Activated CD4-positive, alpha-beta memory T cell treated with anti-CD3 and anti-CD28 coated beads, Interleukin-2, amount 10 ng/mL, durations not matched to agents 7 days and 5 days (primary cell): ENCODE results near the gene PLAAT4. TPM values are rescaled to one million over a fixed set of nuclear protein-coding genes. Genes with fewer than 3 reads are reported as not detected.

Source experiments
- CTCF ChIA-PET: fragments of 350-600 bp; sonication (Branson Sonifier 250); formaldehyde crosslinking; loops from one replicate; lab custom pipeline; 2021; ENCODE audit warnings: antibody characterized with exemption, inconsistent platforms; lab: Charles Lee
- POLR2A ChIA-PET: fragments of 350-600 bp; sonication (Branson Sonifier 250); formaldehyde crosslinking; loops from one replicate; lab custom pipeline; 2021; ENCODE audit warnings: antibody characterized with exemption; lab: Charles Lee
- DNase-seq: peaks from one replicate; pipeline ENCODE4 v3.0.0-alpha.2; 2020
- H3K27ac Mint-ChIP-seq: one replicate; pipeline ENCODE4 v1.8.0; 2021; ENCODE audit warnings: mild to moderate bottlenecking, mixed read lengths
- H3K27me3 Mint-ChIP-seq: one replicate; pipeline ENCODE4 v1.8.0; 2021; ENCODE audit warnings: mixed read lengths
- H3K36me3 Mint-ChIP-seq: one replicate; pipeline ENCODE4 v1.8.0; 2021; ENCODE audit warnings: low read depth, mixed read lengths
- H3K4me1 Mint-ChIP-seq: one replicate; pipeline ENCODE4 v1.8.0; 2021; ENCODE audit warnings: mixed read lengths
- H3K4me3 Mint-ChIP-seq: one replicate; pipeline ENCODE4 v1.8.0; 2021; ENCODE audit warnings: mild to moderate bottlenecking, mixed read lengths
- H3K9me3 Mint-ChIP-seq: one replicate; pipeline ENCODE4 v1.8.0; 2021; ENCODE audit warnings: mixed read lengths
- total RNA-seq, 2 experiments: library from RNA; stranded (reverse); gene quantifications; one replicate each; pipeline ENCODE4 v1.2.3, GENCODE V29; 2021

The PLAAT4 gene
- 100 to 1,000 TPM; 104 to 106 TPM for total RNA-seq

DNA sequence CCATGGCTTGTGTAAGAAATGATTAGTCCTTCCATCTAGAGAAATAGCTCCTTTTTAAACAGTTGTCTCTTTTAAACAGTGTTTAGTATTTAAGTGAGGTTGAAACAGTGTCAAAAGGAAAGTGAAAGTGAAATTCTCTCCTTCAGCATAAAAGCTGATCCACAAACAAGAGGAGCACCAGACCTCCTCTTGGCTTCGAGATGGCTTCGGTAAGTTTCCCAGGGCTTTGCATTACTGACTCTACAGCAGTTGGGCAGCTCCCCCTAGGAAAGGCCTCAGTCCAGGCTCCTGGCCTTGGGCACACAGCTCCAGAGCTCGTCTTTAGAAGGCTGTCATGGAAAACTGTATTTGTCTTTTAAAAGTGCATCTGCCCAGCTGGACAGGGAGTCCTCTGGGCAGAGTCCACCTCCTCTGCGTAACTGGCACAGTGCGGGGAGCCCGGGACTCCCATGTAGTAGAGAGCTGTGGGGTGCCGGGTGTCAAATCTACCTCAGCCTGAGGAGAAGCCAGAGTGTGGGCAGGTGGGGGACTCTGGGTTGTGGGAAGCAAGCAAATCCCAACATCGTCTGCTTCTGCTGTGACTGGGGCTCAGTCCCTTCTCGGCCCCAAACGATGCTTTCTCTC is at the start of gene PLAAT4:
Gene PLAAT4, plus strand, starts transcription at position 140 of the 624 bp plus-strand sequence. Its CDS starts 61 bp downstream, at position 201.
- H3K36me3 Mint-ChIP-seq = peaks cover 9% of the 10 kb centered on the region
- ChIA-PET POLR2A (interaction anchor here (0.7 to 4.1 kb wide), 23 partner anchors 10 to 696 kb away, joined by 3 to 53 read pairs (median 4); partner anchors contain the start of genes PLAAT2, PLAAT3, RTN3 and SLC3A2), CTCF (interaction anchor here (0.6 to 2.2 kb wide), 12 partner anchors 9 to 200 kb away, joined by 3 to 13 read pairs (median 4); no protein-coding TSS in a partner anchor)
- H3K27ac Mint-ChIP-seq = peak within 1 kb of the TSS; percentile 77
- H3K4me3 Mint-ChIP-seq = peak within 1 kb of the TSS; percentile 80
- no peaks in the 10 kb centered on the region for H3K27me3 Mint-ChIP-seq
- H3K9me3 Mint-ChIP-seq = no peaks in the 10 kb centered on the region
- peaks cover 68% of the 10 kb centered on the region for H3K4me1 Mint-ChIP-seq
- peak; percentile 45 for DNase-seq

GRCh38 chr11:63488789-63489188 is 47.8 kb upstream of the PLAAT4 start:
- no peak for DNase-seq
- ChIA-PET POLR2A (no interaction called here), CTCF (interaction anchor here (0.8 to 1.6 kb wide), 3 partner anchors 9 to 147 kb away, joined by 3 to 7 read pairs (median 3); no protein-coding TSS in a partner anchor)
- Mint-ChIP-seq H3K36me3 (peaks cover 10% of the 10 kb centered on the region), H3K9me3 (peaks cover 13% of the 10 kb centered on the region), H3K27ac (no peak overlapping the region), H3K27me3 (peaks cover 74% of the 10 kb centered on the region), H3K4me3 (no peak overlapping the region), H3K4me1 (peaks cover 14% of the 10 kb centered on the region)

- no peak for DNase-seq
- H3K4me1 Mint-ChIP-seq = peaks cover 14% of the 10 kb centered on the region
- ChIA-PET POLR2A (interaction anchor here (0.8 kb wide), 1 partner anchor 28 kb away, joined by 3 read pairs; no protein-coding TSS in a partner anchor), CTCF (interaction anchor here (0.8 to 1.8 kb wide), 3 partner anchors 10 to 146 kb away, joined by 3 to 10 read pairs (median 7); no protein-coding TSS in a partner anchor)
- H3K27me3 Mint-ChIP-seq = peaks cover 71% of the 10 kb centered on the region
- no peak overlapping the region for H3K27ac Mint-ChIP-seq
- H3K4me3 Mint-ChIP-seq = no peak overlapping the region
- H3K9me3 Mint-ChIP-seq = peaks cover 9% of the 10 kb centered on the region
- peaks cover 6% of the 10 kb centered on the region for H3K36me3 Mint-ChIP-seq
Measured at GRCh38 chr11:63489879-63490278, 46.7 kb upstream of the PLAAT4 start.

DNA sequence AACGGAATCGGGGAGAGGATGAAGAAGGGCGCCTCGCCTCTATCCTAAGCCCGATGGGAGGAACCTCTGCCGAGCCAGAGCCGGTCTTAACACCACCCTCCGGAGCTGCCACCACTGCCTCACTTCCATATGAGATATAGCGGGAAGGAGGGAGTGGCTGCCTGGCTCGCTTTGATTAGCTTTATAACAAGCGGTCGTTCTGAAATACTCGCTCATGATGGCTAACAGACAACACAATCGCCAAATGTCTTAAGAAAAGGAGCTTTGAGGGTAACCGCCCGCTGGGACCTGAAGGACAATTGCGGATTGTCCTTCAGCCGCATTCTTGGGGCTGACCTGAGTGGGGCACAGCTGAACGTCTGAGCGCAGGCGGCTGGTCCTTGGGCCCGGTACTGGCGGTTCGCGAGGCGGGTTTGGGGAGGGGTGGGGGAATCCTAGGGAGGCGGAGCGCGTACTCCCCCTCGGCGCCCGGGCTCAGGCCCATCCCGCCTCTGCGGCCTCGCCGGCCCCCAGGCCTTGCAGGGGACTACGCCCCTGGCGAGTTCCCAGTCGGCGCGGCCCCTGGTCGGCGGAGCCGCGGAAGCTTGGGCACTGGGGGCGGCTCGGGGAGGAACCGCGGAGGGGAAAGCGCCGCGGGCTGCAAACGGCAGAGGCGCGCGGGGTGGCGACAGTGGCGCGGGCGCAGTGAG is 45.9 kb upstream of the PLAAT4 start, which contains the start of gene PLAAT5:
Gene PLAAT5, minus strand, starts transcription at position 617 of the 689 bp plus-strand sequence. Its CDS starts 133 bp downstream, at position 484.
- peaks cover 14% of the 10 kb centered on the region for H3K4me1 Mint-ChIP-seq
- no peak within 1 kb of the TSS for H3K27ac Mint-ChIP-seq
- peak within 1 kb of the TSS; percentile 67 for H3K4me3 Mint-ChIP-seq
- DNase-seq = no peak
- H3K27me3 Mint-ChIP-seq = peaks cover 66% of the 10 kb centered on the region
- peaks cover 1% of the 10 kb centered on the region for H3K9me3 Mint-ChIP-seq
- POLR2A ChIA-PET = interaction anchor here (1.2 kb wide), 2 partner anchors 76 to 123 kb away, joined by 3 to 4 read pairs; partner anchors contain the start of gene PLAAT3
- H3K36me3 Mint-ChIP-seq = peaks cover under 1% of the 10 kb centered on the region
- CTCF ChIA-PET = interaction anchor here (1.8 kb wide), 1 partner anchor 12 kb away, joined by 10 read pairs; no protein-coding TSS in a partner anchor

GRCh38 chr11:63491240-63491587 is 45.4 kb upstream of the PLAAT4 start:
- Mint-ChIP-seq H3K27me3 (peaks cover 62% of the 10 kb centered on the region), H3K9me3 (no peaks in the 10 kb centered on the region), H3K4me3 (peak overlapping the region; percentile 67), H3K27ac (no peak overlapping the region), H3K4me1 (peaks cover 14% of the 10 kb centered on the region), H3K36me3 (no peaks in the 10 kb centered on the region)
- DNase-seq = no peak
- ChIA-PET POLR2A (interaction anchor here (1.0 to 1.2 kb wide), 3 partner anchors 15 to 122 kb away, joined by 3 to 4 read pairs (median 3); partner anchors contain the start of genes LGALS12 and PLAAT3), CTCF (interaction anchor here (1.8 kb wide), 1 partner anchor 12 kb away, joined by 10 read pairs; no protein-coding TSS in a partner anchor)

DNA sequence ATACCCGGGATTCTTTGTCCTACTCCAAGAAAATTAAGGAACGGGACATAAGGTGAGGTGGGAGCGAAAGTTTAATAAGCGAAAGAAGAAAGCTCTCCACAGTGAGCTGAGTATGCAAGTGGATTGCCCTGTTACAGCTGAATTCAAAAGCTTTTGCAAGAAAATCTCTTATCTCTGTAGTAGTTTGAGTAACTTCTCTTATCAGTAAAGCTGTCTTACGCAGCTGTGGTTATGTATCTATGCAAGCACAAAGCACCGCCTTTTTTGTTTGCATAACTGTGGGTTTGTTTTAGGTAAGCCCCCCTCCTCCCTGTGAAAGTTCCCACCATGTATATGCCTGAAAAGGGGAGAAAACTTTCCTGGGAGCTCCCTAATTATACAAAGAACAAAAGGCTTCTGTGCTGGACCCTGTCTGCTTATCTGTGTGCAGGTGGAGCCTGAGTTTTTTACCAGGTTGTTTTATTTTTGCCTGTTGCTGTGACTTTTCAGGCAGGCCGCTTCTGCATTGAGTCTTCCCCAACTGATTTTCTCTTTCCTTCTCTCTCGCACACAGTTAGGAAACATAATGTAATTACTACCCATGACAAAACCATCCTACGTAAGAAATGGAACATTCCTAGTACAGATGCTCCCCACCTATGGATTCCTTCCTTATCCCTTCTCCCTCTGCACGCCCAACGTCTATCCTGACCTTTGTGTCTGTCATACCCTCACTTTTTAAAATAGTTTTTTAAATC is 44.8 kb upstream of the PLAAT4 start:
- Mint-ChIP-seq H3K4me1 (peaks cover 14% of the 10 kb centered on the region), H3K36me3 (no peaks in the 10 kb centered on the region), H3K27ac (no peak overlapping the region), H3K4me3 (peak overlapping the region; percentile 43), H3K9me3 (no peaks in the 10 kb centered on the region), H3K27me3 (peaks cover 60% of the 10 kb centered on the region)
- ChIA-PET CTCF (interaction anchor here (1.8 kb wide), 1 partner anchor 13 kb away, joined by 10 read pairs; no protein-coding TSS in a partner anchor), POLR2A (interaction anchor here (1.0 to 1.2 kb wide), 2 partner anchors 14 to 75 kb away, joined by 3 to 4 read pairs; partner anchors contain the start of gene LGALS12)
- DNase-seq = no peak

DNA sequence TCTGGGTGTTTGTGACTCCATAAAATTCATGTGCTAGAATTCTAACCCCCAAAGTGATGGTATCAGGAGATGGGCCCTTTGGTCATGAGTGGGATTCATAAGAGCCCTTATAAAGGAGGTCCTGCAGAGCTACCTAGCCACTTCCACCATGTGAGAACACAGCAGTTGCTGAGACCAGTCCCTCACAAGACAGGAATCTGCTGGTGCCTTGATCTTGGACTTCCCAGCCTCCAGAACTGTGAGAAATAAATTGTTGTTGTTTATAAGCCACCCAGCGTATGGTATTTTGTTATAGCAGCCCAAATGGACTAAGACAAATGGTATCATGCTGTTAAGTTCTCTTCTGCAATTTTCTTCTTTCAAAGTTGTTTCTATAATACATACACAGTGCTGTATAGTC is 44.2 kb upstream of the PLAAT4 start:
- Mint-ChIP-seq H3K4me1 (peaks cover 14% of the 10 kb centered on the region), H3K27ac (no peak overlapping the region), H3K36me3 (no peaks in the 10 kb centered on the region), H3K9me3 (no peaks in the 10 kb centered on the region), H3K4me3 (no peak overlapping the region), H3K27me3 (peaks cover 65% of the 10 kb centered on the region)
- DNase-seq = no peak
- POLR2A ChIA-PET = no interaction called here
- CTCF ChIA-PET = no interaction called here

- DNase-seq = no peak
- Mint-ChIP-seq H3K27me3 (peaks cover 66% of the 10 kb centered on the region), H3K36me3 (no peaks in the 10 kb centered on the region), H3K4me3 (no peak overlapping the region), H3K4me1 (peaks cover 14% of the 10 kb centered on the region), H3K27ac (no peak overlapping the region), H3K9me3 (no peaks in the 10 kb centered on the region)
- ChIA-PET POLR2A (no interaction called here), CTCF (no interaction called here)
Measured at GRCh38 chr11:63493127-63493526, 43.5 kb upstream of the PLAAT4 start.

GRCh38 chr11:63494975-63495374 is 41.6 kb upstream of the PLAAT4 start:
- no peak for DNase-seq
- POLR2A ChIA-PET = no interaction called here
- Mint-ChIP-seq H3K36me3 (peaks cover 2% of the 10 kb centered on the region), H3K9me3 (peaks cover 8% of the 10 kb centered on the region), H3K4me1 (peaks cover 14% of the 10 kb centered on the region), H3K27me3 (peaks cover 55% of the 10 kb centered on the region), H3K4me3 (no peak overlapping the region), H3K27ac (no peak overlapping the region)
- CTCF ChIA-PET = no interaction called here

- Mint-ChIP-seq H3K27me3 (peaks cover 21% of the 10 kb centered on the region), H3K36me3 (peaks cover 8% of the 10 kb centered on the region), H3K9me3 (peaks cover 19% of the 10 kb centered on the region), H3K4me1 (peaks cover 5% of the 10 kb centered on the region), H3K27ac (no peak overlapping the region), H3K4me3 (no peak overlapping the region)
- no peak for DNase-seq
- CTCF ChIA-PET = interaction anchor here (1.3 kb wide), 1 partner anchor 21 kb away, joined by 3 read pairs; no protein-coding TSS in a partner anchor
- POLR2A ChIA-PET = no interaction called here
Measured at GRCh38 chr11:63499874-63500273, 36.7 kb upstream of the PLAAT4 start.

DNA sequence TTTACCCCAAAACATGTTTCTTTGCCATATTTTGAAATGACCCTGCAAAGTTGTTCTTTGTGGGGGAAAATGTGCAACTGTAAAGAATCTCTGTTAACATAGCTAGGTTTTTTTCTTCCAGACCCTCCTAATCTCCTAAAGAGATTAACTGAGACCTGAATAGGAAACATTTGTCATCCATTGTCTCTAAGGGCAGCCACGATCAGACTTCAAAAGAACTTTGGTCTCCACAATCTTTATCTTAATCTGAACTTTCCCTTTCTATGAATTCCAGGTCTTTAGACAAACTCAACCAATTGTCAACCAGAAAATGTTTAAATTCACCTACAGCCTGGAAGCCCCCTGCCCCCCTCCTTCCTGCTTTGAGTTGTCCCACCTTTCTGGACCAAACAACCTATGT is 35.4 kb upstream of the PLAAT4 start:
- peaks cover 19% of the 10 kb centered on the region for H3K9me3 Mint-ChIP-seq
- CTCF ChIA-PET = no interaction called here

DNA sequence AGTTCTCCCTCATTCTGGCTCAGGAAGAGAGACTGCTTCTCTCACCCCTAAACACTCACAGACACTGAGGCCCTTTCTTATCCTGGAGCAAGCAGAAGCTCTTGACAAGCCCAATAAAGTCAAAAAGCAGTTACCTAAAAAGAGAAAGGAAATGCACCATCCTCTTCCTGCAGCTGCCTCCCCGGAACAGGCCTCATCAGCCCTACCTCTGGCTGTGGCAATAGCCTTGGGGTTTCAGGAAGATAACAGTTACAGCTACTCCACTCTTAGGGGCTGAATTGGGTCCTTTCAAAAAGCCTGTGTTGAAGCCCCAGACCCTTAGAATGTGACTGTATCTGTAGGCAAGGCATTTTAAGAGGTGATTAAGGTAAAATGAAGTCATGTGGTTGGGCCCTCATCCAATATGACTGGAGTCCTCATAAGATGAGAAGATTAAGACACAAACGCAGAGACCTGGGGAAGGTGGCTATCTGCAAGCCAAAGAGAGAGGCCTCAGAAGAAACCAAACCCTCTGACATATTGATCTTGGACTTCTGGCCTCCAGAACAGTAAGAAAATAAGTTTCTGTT is 34.3 kb upstream of the PLAAT4 start:
- peaks cover 12% of the 10 kb centered on the region for H3K27me3 Mint-ChIP-seq
- no peak overlapping the region for H3K27ac Mint-ChIP-seq
- POLR2A ChIA-PET = no interaction called here
- peaks cover 19% of the 10 kb centered on the region for H3K9me3 Mint-ChIP-seq
- CTCF ChIA-PET = no interaction called here
- no peak overlapping the region for H3K4me3 Mint-ChIP-seq
- peaks cover 6% of the 10 kb centered on the region for H3K4me1 Mint-ChIP-seq
- H3K36me3 Mint-ChIP-seq = peaks cover 8% of the 10 kb centered on the region
- no peak for DNase-seq

More for the DNA sequence above, 35.4 kb upstream of the PLAAT4 start:
- H3K27ac Mint-ChIP-seq = no peak overlapping the region
- POLR2A ChIA-PET = no interaction called here
- peaks cover 17% of the 10 kb centered on the region for H3K27me3 Mint-ChIP-seq
- no peak for DNase-seq
- peaks cover 8% of the 10 kb centered on the region for H3K36me3 Mint-ChIP-seq
- no peak overlapping the region for H3K4me3 Mint-ChIP-seq
- peaks cover 6% of the 10 kb centered on the region for H3K4me1 Mint-ChIP-seq
